B cell (primary cell): Measurements from ENCODE around the gene DNAJC21. TPM values are rescaled to one million over a fixed set of nuclear protein-coding genes. Genes with fewer than 3 reads are reported as not detected.

ENCODE experiments used
- ATAC-seq: fragments of 200-7000 bp; cut with Tn5 transposase; one replicate; pipeline ENCODE4 v1.10.0; 2021; ENCODE audit warnings: low read depth, mild to moderate bottlenecking, moderate number of reproducible peaks, moderate library complexity
- CTCF ChIA-PET: fragments of 350-600 bp; sonication (Branson Sonifier 250); formaldehyde crosslinking; loops from one replicate; lab custom pipeline; 2021; ENCODE audit warnings: antibody characterized with exemption, inconsistent platforms; lab: Charles Lee
- POLR2A ChIA-PET: fragments of 350-600 bp; sonication (Branson Sonifier 250); formaldehyde crosslinking; loops from one replicate; lab custom pipeline; 2021; ENCODE audit warnings: antibody characterized with exemption; lab: Charles Lee
- DNase-seq: peaks from one replicate; pipeline ENCODE4 v3.0.0; 2013
- H2AFZ ChIP-seq: 2 replicates; pipeline ENCODE4 v1.6.1; 2012; ENCODE audit warnings: mild to moderate bottlenecking, low read depth, low read length; ENCODE audit not compliant: insufficient read depth, poor library complexity, severe bottlenecking
- H3K27ac ChIP-seq, 2 donors: 1 replicate in 1 of 2; 2 replicates in 1 of 2; pipeline ENCODE4 v1.5.1; 2012 to 2013; ENCODE audit warnings: low read length in 2 of 2, mild to moderate bottlenecking in 2 of 2, moderate library complexity in 1 of 2
- H3K27me3 ChIP-seq, 4 experiments: fragments of 200-600 bp in 1 of 4; sonication (generic) in 1 of 4; replicated peaks in 1 of 4; 1 replicate in 2 of 4; 2 replicates in 2 of 4; pipeline versions ENCODE4 v1.6.1 to v1.7.0; 2013 to 2016; ENCODE audit warnings: low read length in 3 of 4, mild to moderate bottlenecking in 2 of 4, mixed read lengths in 1 of 4, moderate library complexity in 1 of 4; ENCODE audit not compliant: insufficient read depth in 4 of 4, control insufficient read depth in 3 of 4; ENCODE audit errors: control extremely low read depth in 1 of 4
- H3K36me3 ChIP-seq, 2 experiments: replicated peaks in 1 of 2; 1 replicate in 1 of 2; 2 replicates in 1 of 2; pipeline versions ENCODE4 v1.6.1 to v1.7.1; 2013; ENCODE audit warnings: low read length in 1 of 2; ENCODE audit not compliant: insufficient read depth in 2 of 2, control insufficient read depth in 1 of 2; ENCODE audit errors: control extremely low read depth in 1 of 2, extremely low read depth in 1 of 2
- H3K4me1 ChIP-seq, 2 donors: fragments of 200-600 bp in 1 of 2; sonication (generic) in 1 of 2; 1 replicate in 1 of 2; 2 replicates in 1 of 2; pipeline versions ENCODE4 v1.5.1 to v1.6.1; 2013 to 2017; ENCODE audit warnings: low read length in 2 of 2; ENCODE audit not compliant: control insufficient read depth in 2 of 2, insufficient read depth in 2 of 2
- H3K4me2 ChIP-seq: replicated peaks from 2 replicates; pipeline ENCODE3; 2012; ENCODE audit warnings: mild to moderate bottlenecking, low read depth, low read length; ENCODE audit not compliant: poor library complexity, severe bottlenecking
- H3K4me3 ChIP-seq, 5 experiments: fragments of 200-600 bp in 1 of 5; sonication (generic) in 1 of 5; 1 replicate in 3 of 5; 2 replicates in 2 of 5; pipeline versions ENCODE4 v1.5.1 to v1.7.0; 2011 to 2016; ENCODE audit warnings: low read length in 4 of 5, mild to moderate bottlenecking in 4 of 5, low read depth in 2 of 5, control low read depth in 1 of 5, moderate library complexity in 1 of 5; ENCODE audit not compliant: insufficient read depth in 1 of 5; ENCODE audit errors: control extremely low read depth in 1 of 5, extremely low read depth in 1 of 5
- H3K79me2 ChIP-seq: fragments of 200-600 bp; sonication (generic); one replicate; pipeline ENCODE4 v1.6.0; 2016; ENCODE audit warnings: low read length; ENCODE audit not compliant: control insufficient read depth, insufficient read depth
- H3K9ac ChIP-seq: fragments of 200-600 bp; sonication (generic); 2 replicates; pipeline ENCODE4 v1.6.1; 2017; ENCODE audit warnings: mild to moderate bottlenecking, low read length, moderate library complexity
- H3K9me3 ChIP-seq, 3 donors: one replicate each; pipeline versions ENCODE4 v1.6.1 to v1.7.1; 2013; ENCODE audit warnings: low read length in 2 of 3; ENCODE audit not compliant: control insufficient read depth in 2 of 3, insufficient read depth in 1 of 3; ENCODE audit errors: control extremely low read depth in 1 of 3
- H4K20me1 ChIP-seq: 2 replicates; pipeline ENCODE4 v1.6.0; 2012; ENCODE audit warnings: mild to moderate bottlenecking, low read length; ENCODE audit not compliant: insufficient read depth, control insufficient read depth, poor library complexity, severe bottlenecking
- H3K27ac Mint-ChIP-seq: one replicate; pipeline ENCODE4 v1.8.0; 2021; ENCODE audit warnings: mixed read lengths
- H3K27me3 Mint-ChIP-seq: one replicate; pipeline ENCODE4 v1.8.0; 2021; ENCODE audit warnings: mixed read lengths
- H3K4me1 Mint-ChIP-seq: one replicate; pipeline ENCODE4 v1.8.0; 2021; ENCODE audit warnings: mixed read lengths
- H3K4me3 Mint-ChIP-seq: one replicate; pipeline ENCODE4 v1.8.0; 2021; ENCODE audit warnings: mixed read lengths
- H3K9me3 Mint-ChIP-seq: one replicate; pipeline ENCODE4 v1.8.0; 2022; ENCODE audit warnings: mixed read lengths; ENCODE audit not compliant: insufficient read depth
- EZH2 ChIP-seq: IDR thresholded peaks from 2 replicates; pipeline ENCODE4 v1.6.1; 2012; ENCODE audit warnings: borderline replicate concordance, low read depth, mild to moderate bottlenecking, moderate library complexity, low read length; ENCODE audit not compliant: insufficient read depth, poor library complexity, severe bottlenecking
- WGBS: methylation state at CpG from one replicate; pipeline ENCODE4 v1.1.5; 2013; ENCODE audit warnings: missing lambda C conversion rate; ENCODE audit not compliant: insufficient coverage; 5-methylcytosine and 5-hydroxymethylcytosine counted together
- intact Hi-C: fragments of 100-400 bp; cut with micrococcal nuclease; formaldehyde crosslinking; loops from one replicate; pipeline ENCODE4 v1.10.0; 2022
- polyA plus RNA-seq: library from polyadenylated mRNA; depleted of rRNA; stranded (reverse); fragments of >200 nt; gene quantifications from 2 replicates; pipeline ENCODE4 v1.2.3, GENCODE V29; 2012
- total RNA-seq, 2 donors: library from RNA; stranded (reverse); fragments of 120-200 nt in 1 of 2; gene quantifications; 1 replicate in 1 of 2; 2 replicates in 1 of 2; pipeline versions ENCODE4 v1.2.3 to v1.2.4, GENCODE V29; 2013 to 2022
- TF ChIP-seq, protein P1 (sequence below): fragments of 200-600 bp; IDR thresholded peaks from one replicate; pipeline ENCODE4 v1.8.0; 2022; ENCODE audit warnings: antibody characterized with exemption, mild to moderate bottlenecking

The DNAJC21 gene
- total and polyA plus RNA-seq, 2 donors (not counting 1 experiment from before 2014, with no cell fraction given): 7.2 to 59.3 TPM

DNA sequence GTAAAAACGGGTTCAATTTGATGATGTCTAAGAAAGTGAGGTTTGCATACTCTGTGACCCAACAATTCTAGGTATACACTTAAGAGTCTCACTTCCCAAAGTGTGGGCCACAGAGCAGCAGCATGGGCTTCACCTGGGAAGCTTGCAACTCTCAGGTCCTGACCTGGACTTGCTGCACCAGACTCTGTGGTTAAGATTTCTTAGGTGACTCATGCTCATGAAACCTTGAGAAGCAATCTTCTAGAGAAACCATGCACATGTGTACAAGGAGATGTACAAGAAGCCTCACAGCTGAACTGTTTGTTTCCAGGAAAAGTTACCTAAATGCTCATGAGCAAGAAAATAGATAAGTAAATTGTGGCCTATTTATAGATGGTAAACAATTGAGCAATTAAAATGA is 30.0 kb downstream of the DNAJC21 start:
- no peak overlapping the region for H3K4me3 ChIP-seq
- no CpG with 5 or more reads among the region's 1 CpG for WGBS
- H3K79me2 ChIP-seq: no peaks in the 10 kb centered on the region
- Mint-ChIP-seq H3K27ac (no peak overlapping the region), H3K4me3 (no peak overlapping the region), H3K4me1 (no peaks in the 10 kb centered on the region), H3K27me3 (no peaks in the 10 kb centered on the region), H3K9me3 (no peaks in the 10 kb centered on the region)
- H3K4me1 ChIP-seq: no peaks in the 10 kb centered on the region
- H3K27me3 ChIP-seq: no peaks in the 10 kb centered on the region
- DNase-seq: no peak
- ChIA-PET CTCF (interaction anchor here (1.4 kb wide), 1 partner anchor 12 kb away, joined by 3 read pairs; no protein-coding TSS in a partner anchor), POLR2A (no interaction called here)
- peaks cover 0 to 13% of the 10 kb centered on the region in 2 experiments for H3K36me3 ChIP-seq
- intact Hi-C loops: no loop called here
- H3K4me2 ChIP-seq: no peak overlapping the region
- no peak overlapping the region for H3K9ac ChIP-seq
- no peak for ATAC-seq
- no peak overlapping the region for H3K27ac ChIP-seq
- no peak overlapping the region for H2AFZ ChIP-seq
- H4K20me1 ChIP-seq: no peaks in the 10 kb centered on the region
- TF ChIP-seq, protein P1, sequence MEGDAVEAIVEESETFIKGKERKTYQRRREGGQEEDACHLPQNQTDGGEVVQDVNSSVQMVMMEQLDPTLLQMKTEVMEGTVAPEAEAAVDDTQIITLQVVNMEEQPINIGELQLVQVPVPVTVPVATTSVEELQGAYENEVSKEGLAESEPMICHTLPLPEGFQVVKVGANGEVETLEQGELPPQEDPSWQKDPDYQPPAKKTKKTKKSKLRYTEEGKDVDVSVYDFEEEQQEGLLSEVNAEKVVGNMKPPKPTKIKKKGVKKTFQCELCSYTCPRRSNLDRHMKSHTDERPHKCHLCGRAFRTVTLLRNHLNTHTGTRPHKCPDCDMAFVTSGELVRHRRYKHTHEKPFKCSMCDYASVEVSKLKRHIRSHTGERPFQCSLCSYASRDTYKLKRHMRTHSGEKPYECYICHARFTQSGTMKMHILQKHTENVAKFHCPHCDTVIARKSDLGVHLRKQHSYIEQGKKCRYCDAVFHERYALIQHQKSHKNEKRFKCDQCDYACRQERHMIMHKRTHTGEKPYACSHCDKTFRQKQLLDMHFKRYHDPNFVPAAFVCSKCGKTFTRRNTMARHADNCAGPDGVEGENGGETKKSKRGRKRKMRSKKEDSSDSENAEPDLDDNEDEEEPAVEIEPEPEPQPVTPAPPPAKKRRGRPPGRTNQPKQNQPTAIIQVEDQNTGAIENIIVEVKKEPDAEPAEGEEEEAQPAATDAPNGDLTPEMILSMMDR: no peak
- no peak for TF ChIP-seq EZH2
- no peaks in the 10 kb centered on the region for H3K9me3 ChIP-seq

DNA sequence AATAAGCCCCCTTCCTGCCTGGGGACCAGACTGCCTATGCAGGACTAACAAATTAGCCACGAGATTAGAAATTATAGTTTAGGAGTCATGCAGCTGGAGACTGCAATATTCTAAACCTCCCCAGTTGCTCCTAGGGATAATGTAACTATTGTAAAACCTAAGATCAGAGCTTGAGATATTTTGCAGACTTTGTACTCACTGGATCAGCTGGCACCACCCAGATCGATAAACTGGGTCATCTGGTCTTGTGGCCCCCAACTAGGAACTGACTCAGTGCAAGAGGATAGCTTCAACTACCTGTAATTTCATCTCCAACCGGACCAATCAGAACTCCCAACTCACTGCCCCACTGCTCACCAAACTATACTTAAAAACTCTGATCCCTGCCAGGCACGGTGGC is 38.2 kb downstream of the DNAJC21 start:
- CTCF ChIA-PET: no interaction called here
- no peaks in the 10 kb centered on the region for H3K36me3 ChIP-seq
- DNase-seq (no peak), ATAC-seq (no peak)
- Mint-ChIP-seq H3K9me3 (peaks cover 11% of the 10 kb centered on the region), H3K27me3 (no peaks in the 10 kb centered on the region), H3K27ac (no peak overlapping the region), H3K4me1 (no peaks in the 10 kb centered on the region), H3K4me3 (no peak overlapping the region)
- TF ChIP-seq, protein P1: no peak
- POLR2A ChIA-PET: no interaction called here
- H3K4me2 ChIP-seq: no peak overlapping the region
- H3K27me3 ChIP-seq: no peaks in the 10 kb centered on the region
- H2AFZ ChIP-seq: no peak overlapping the region
- 95% methylated on average over 2 of the region's 4 CpGs for WGBS
- no peaks in the 10 kb centered on the region for H4K20me1 ChIP-seq
- H3K9me3 ChIP-seq: peaks cover 3 to 4% (median 3%) of the 10 kb centered on the region in 3 donors
- H3K4me1 ChIP-seq: no peaks in the 10 kb centered on the region
- H3K79me2 ChIP-seq: no peaks in the 10 kb centered on the region
- no peak overlapping the region for H3K4me3 ChIP-seq
- intact Hi-C loops: no loop called here
- no peak overlapping the region for H3K9ac ChIP-seq
- H3K27ac ChIP-seq: no peak overlapping the region
